CD4-positive, alpha-beta T cell treated with Interleukin-15 for 1 hour (primary cell): ENCODE measurements around the gene MOV10L1.
"Not testable (repeated sequence)": the region's sequence is repeated elsewhere in the genome, so short reads cannot be mapped to it uniquely, and the experiment has no call there.

Experiments used
- DNase-seq: peaks from one replicate; pipeline ENCODE4 v3.0.0-alpha.2; 2020

Gene MOV10L1

GRCh38 chr22:50111056-50111455, 21.2 kb downstream of the MOV10L1 start:
- no peak for DNase-seq

DNA sequence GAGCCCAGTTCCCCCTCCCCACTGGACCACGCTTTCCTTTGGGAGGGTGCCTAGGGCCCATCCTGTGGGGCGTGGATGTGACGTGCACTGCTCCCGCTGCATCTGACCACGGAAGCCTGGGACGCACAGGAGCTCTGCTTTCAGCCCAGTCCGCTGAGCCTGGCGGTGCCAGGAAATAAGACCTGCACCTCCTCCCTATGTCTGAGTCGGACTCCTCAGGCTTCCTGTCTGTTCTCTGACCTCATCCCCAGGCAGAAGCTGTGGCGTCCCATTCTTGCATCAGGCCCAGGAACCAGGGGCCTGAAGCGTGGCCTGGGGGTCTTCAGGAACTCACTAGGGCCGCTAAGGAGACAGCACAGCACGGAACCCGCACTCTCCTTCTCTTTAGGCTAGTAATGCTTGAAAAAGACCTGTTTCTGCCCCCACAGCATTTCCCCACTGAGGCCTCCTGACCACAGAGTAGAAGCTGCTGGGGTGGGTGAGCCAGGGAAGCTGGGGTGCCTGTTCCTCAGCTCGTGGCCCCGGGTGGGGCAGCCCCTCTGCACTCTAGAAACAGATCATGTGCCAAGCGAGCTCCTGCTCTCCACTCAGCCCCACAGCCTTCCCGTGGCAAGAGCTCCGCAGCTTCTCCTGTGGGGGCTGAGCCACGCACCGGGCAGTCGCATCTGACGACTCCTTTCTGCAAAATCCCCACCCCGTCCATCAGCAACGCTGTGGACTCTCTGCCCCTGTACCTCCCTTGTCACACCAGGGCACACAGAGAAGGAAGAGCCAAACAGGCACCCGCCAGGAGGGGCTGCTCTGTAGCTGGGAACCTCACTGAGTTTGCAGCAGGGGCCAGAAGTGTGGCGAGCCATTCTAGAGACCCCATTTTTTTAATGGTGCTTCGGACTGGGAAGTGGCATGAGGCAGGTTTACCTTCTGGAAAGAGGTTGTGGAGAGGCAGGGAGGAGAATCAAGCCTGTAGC, 22.6 kb downstream of the MOV10L1 start:
- DNase-seq: no peak

- DNase-seq: no peak
Measured at GRCh38 chr22:50114221-50115021, 24.6 kb downstream of the MOV10L1 start.

DNA sequence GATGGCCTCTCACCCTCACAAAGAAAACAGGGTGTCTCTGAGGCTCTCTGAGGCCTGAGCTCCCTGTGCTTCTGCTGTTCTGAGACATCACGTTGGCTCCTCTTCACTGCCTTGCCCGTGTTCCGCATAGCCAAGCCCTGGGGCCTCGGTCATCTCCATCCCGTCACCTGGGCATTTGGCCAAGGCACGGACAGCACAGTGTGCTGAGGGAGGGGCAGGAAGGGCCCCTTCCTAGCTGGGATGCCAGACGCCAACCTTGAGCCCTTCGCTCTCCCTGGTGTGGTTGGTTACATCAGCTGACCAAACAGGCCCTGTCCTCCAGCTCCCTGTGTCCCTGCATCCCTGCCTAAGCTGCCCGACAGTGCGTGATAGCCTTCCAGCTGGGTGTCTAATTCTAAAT, 25.9 kb downstream of the MOV10L1 start:
- DNase-seq: no peak

DNA sequence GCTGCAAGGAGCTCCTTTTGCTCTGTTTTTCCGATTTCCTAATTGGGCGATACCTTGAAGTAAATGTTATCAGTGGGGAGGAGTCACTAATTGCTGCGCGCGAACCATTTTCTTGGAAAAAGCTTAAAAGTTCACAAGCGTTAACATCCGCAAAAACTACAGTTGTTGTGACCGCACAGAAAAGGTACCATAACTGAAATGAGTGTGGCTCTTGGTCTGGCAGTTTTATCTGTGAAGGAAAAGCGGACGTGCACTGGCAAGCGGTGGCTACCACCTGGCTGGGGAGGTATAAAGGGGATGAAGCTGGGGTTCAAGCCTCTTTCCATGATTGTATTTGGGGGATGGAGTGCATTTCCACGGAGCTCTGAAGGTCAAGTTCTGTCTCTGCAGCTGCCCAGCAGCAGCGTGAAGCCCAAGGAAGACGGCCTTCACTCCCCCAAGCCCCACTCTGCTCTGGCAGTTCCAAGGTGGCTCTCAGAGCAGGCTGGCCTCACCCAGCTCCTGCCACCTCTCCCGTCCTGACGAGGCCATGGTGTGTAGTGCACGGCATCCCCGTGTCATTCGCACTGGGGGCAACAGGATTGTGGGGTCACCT, 27.5 kb downstream of the MOV10L1 start:
- DNase-seq: no peak

- no peak for DNase-seq
Measured at GRCh38 chr22:50118129-50118528, 28.3 kb downstream of the MOV10L1 start.

- no peak for DNase-seq
Measured at GRCh38 chr22:50118557-50119168, 28.9 kb downstream of the MOV10L1 start.

DNA sequence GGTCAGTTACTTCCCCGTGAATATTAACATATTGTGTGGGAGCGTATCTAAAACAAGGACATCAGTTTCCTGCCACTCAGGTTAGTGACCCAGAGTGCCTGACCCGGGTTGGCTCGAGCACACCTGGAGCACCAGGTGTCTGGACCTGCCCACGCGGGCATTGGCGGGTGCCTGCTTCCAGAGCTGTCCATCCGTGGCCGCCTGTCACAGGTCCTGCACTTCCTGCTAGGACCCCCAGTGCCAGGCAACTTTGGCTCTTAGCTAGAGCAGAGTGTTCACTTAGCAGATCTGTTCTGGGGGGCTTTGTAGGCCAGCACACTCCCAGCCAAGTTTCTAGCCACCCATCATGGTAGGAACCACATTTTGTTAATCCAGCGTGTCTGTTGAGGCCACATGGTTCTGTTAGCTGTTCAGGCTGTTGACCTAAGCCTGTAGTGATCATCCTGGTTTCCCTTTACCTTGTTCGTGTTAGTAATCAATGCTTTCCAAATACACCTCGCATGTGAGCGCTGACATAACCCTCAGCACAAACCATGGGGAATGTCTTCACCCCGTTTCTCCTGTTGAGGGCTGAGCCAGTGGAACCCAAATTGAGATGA, 29.5 kb downstream of the MOV10L1 start:
- no peak for DNase-seq

GRCh38 chr22:50119768-50120251, 30.0 kb downstream of the MOV10L1 start:
- no peak for DNase-seq

- DNase-seq: no peak
Measured at GRCh38 chr22:50121202-50121740, 31.5 kb downstream of the MOV10L1 start.

GRCh38 chr22:50123119-50123518, 33.3 kb downstream of the MOV10L1 start:
- no peak for DNase-seq

DNA sequence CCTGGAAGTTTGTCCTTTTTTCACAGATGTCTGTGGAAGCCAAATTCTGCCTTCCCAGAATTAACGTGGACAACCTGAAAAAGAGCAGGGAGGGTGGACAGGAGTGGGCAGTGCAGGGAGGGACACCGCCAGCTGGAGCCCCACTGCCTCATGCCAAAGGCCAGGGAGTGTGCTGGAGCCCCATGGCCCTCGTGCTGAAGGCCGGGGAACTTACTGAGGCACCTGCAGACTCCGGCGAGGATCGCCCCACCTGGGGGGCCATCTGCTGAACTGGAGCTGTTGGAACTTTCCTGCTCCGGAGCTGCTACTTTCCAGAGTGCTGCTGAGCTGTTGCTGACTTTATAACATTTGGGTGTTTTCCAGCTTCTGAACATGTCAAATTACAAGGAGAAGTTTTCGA, 35.2 kb downstream of the MOV10L1 start:
- no peak for DNase-seq

DNA sequence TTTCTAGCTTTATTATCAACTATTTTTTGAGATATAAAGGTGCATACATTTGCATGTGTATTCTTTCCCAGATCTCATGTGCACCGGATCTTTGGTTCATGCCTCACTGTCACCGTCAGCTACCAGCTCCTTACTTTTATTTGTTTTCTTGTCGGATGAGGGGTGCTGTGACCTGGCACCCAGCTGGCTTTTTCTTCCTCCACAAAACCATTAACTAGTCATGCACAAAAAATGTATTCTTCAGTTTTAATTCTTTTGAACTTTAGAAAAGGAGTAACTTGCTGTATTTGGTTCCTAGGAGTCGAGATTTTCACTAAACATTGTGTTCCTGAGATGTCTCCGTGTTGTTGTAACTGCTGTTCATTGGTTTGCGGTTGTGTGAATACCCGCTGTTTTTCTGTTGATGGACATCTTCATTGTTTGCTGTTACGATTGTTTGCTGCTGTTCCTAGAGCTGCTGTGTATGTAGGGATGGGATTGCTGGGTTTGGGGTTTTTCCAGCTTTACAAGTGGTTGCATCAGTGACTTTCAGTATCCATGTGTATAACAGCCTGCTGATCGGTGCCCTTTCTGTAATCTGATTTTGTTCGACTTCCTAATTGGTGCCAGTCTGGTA, 39.4 kb downstream of the MOV10L1 start:
- DNase-seq: no peak

- no peak for DNase-seq
Measured at GRCh38 chr22:50131894-50132293, 42.1 kb downstream of the MOV10L1 start.

DNA sequence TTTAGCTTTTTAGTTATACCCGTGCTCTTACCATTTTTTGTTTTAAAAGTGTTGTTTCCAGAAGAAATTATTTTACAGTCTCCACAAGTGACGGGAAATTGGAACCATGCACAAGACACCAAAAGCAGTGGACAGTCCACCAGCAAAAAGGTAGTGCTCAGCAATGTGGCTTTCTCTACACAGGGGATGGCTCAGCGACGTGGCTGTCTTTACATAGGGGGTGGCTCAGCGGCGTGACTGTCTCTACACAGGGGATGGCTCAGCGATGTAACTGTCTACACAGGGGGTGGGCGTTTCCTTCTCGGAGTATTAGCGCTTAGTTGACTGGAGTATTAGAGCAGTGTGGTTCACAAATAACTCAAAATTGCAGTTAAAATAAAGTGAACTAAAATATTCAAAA, 44.7 kb downstream of the MOV10L1 start:
- no peak for DNase-seq

DNA sequence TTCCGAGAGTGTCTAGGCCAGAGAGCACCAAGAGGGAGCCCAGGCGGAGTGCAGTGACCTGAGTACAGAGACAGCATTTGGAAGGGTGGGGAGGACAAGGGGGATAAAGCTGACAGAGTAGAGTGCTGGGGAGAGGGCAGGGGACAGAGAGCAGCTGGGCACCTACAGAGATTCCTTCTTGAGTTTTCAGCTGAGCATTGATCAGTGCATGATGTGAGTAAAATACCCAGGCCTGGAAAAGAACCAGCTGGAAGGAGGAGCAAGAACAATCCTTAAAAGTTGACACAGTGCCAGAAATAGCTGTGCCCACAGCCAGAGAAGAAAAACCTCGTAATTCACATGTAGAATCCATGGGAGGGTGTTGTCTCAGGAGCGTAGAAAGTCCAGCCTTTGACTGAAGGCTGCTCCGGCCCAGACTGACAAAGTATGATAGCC, 46.8 kb downstream of the MOV10L1 start:
- no peak for DNase-seq

DNA sequence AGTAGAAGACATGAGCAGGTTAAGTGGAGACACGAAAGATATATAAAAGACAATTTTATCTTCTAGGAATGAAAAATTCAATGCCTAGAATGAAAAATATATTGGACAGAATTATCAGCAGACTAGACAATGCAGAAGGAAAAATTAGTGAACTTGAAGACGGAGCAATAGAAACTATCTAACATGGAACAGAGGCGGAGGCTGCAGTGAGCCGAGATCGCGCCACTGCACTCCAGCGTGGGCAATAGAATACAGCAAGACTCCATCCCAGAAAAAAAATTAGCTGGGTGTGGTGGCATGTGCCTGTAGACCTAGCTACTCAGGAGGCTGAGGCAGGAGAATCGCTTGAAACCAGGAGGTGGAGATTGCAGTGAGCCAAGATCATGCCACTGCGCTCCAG, 47.5 kb downstream of the MOV10L1 start:
- DNase-seq: not testable (repeated sequence)

DNA sequence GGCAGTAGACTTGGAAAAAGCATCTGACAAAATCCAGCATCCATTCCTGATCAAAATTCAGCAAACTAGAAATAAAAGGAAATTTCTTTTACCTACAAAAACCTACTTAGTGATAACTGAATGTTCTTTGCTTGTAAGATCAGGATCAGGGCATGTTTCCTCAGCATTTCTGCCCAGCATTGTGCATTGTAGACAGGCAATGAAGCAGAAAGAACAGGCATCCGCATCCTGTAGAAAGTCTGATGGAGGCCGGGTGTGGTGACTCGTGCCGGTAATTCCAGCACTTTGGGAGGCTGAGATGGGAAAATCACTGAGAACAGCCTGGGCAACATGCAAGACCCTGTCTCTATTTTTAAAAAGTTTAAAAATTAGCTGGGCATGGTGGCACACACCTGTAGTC, 48.2 kb downstream of the MOV10L1 start:
- DNase-seq: no peak

DNA sequence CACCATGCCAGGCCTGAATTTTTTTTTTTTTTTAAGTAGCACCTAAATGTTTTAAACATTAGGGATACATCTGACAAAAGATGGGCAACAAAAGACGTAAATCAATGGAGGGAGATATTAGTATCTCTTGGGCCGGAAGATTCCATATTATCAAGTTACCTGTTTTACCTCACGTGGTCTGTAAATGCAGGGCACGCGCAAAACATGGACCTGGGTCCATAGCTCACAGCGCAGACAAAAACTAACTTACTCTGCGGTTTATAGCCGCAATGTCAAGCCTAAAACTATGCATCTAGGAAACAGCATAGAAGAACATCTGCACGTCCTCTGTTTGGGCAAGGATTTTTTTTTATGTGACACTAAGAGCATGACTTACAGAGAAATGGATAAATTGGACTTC, 49.2 kb downstream of the MOV10L1 start:
- no peak for DNase-seq

DNA sequence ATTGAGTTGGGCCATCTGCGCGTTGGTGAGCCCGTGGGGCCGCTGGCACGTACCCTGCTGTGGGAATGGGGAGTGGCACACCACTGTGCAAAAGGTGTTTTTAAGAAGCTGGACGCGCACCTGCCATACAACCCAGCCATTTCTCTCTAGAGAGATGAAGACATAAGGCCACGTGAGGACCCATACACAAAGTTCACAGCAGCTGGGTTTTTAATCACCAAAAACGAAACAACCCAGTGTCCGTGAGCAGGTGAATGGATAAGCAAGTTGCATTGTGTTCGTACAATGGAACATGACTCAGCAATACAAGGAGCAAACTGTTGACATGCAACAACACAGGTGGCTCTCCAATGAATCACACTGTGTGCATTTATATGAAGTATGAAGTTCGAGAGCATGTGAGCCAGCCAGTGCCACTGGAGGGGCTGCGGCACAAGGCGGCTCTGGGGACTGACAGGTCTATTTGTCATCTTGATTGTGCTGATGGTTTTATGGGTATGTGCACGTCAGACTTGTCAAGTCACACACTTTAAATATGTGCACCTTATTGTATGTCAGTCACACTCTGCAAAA, 50.1 kb downstream of the MOV10L1 start:
- DNase-seq: no peak

- no peak for DNase-seq
Measured at GRCh38 chr22:50140615-50141014, 50.8 kb downstream of the MOV10L1 start.
